Measurements from ENCODE around the gene ROBO2.

Gene ROBO2

GRCh38 chr3:77256584-77257503 is 216.9 kb downstream of the ROBO2 start:
- DNase-seq (ENCODE audit: low spot score) = no peak

- no peak for DNase-seq (ENCODE audit: low spot score)
Measured at GRCh38 chr3:77259694-77260093, 219.8 kb downstream of the ROBO2 start.

- DNase-seq (ENCODE audit: low spot score) = no peak
Measured at GRCh38 chr3:77262361-77262760, 222.5 kb downstream of the ROBO2 start.

GRCh38 chr3:77267589-77267988 is 227.7 kb downstream of the ROBO2 start:
- DNase-seq (ENCODE audit: low spot score) = no peak

GRCh38 chr3:77271306-77271705 is 231.4 kb downstream of the ROBO2 start:
- no peak for DNase-seq (ENCODE audit: low spot score)

GRCh38 chr3:77271711-77272110 is 231.8 kb downstream of the ROBO2 start:
- DNase-seq (ENCODE audit: low spot score) = no peak

GRCh38 chr3:77279276-77279675 is 239.4 kb downstream of the ROBO2 start:
- no peak for DNase-seq (ENCODE audit: low spot score)

- DNase-seq (ENCODE audit: low spot score) = no peak
Measured at GRCh38 chr3:77281721-77282120, 241.8 kb downstream of the ROBO2 start.

- DNase-seq (ENCODE audit: low spot score) = no peak
Measured at GRCh38 chr3:77283108-77283507, 243.2 kb downstream of the ROBO2 start.

GRCh38 chr3:77288348-77288747 is 248.4 kb downstream of the ROBO2 start:
- DNase-seq (ENCODE audit: low spot score) = no peak

GRCh38 chr3:77296527-77296926 is 256.6 kb downstream of the ROBO2 start:
- no peak for DNase-seq (ENCODE audit: low spot score)

GRCh38 chr3:77298417-77298816 is 258.5 kb downstream of the ROBO2 start:
- no peak for DNase-seq (ENCODE audit: low spot score)

- DNase-seq (ENCODE audit: low spot score) = no peak
Measured at GRCh38 chr3:77303955-77304699, 264.2 kb downstream of the ROBO2 start.

- no peak for DNase-seq (ENCODE audit: low spot score)
Measured at GRCh38 chr3:77304700-77305021, 264.8 kb downstream of the ROBO2 start.

GRCh38 chr3:77309460-77309859 is 269.6 kb downstream of the ROBO2 start:
- DNase-seq (ENCODE audit: low spot score) = no peak

- DNase-seq (ENCODE audit: low spot score) = no peak
Measured at GRCh38 chr3:77313843-77314242, 273.9 kb downstream of the ROBO2 start.

GRCh38 chr3:77319711-77320110 is 279.8 kb downstream of the ROBO2 start:
- no peak for DNase-seq (ENCODE audit: low spot score)

- no peak for DNase-seq (ENCODE audit: low spot score)
Measured at GRCh38 chr3:77320514-77320913, 280.6 kb downstream of the ROBO2 start.

GRCh38 chr3:77321646-77322045 is 281.7 kb downstream of the ROBO2 start:
- DNase-seq (ENCODE audit: low spot score) = no peak

- no peak for DNase-seq (ENCODE audit: low spot score)
Measured at GRCh38 chr3:77323626-77324025, 283.7 kb downstream of the ROBO2 start.

GRCh38 chr3:77324105-77324504 is 284.2 kb downstream of the ROBO2 start:
- no peak for DNase-seq (ENCODE audit: low spot score)

- no peak for DNase-seq (ENCODE audit: low spot score)
Measured at GRCh38 chr3:77325280-77325679, 285.4 kb downstream of the ROBO2 start.

GRCh38 chr3:77325702-77326101 is 285.8 kb downstream of the ROBO2 start:
- no peak for DNase-seq (ENCODE audit: low spot score)
